ENCODE data around the gene GET3.

- TF ChIP-seq, protein P1, sequence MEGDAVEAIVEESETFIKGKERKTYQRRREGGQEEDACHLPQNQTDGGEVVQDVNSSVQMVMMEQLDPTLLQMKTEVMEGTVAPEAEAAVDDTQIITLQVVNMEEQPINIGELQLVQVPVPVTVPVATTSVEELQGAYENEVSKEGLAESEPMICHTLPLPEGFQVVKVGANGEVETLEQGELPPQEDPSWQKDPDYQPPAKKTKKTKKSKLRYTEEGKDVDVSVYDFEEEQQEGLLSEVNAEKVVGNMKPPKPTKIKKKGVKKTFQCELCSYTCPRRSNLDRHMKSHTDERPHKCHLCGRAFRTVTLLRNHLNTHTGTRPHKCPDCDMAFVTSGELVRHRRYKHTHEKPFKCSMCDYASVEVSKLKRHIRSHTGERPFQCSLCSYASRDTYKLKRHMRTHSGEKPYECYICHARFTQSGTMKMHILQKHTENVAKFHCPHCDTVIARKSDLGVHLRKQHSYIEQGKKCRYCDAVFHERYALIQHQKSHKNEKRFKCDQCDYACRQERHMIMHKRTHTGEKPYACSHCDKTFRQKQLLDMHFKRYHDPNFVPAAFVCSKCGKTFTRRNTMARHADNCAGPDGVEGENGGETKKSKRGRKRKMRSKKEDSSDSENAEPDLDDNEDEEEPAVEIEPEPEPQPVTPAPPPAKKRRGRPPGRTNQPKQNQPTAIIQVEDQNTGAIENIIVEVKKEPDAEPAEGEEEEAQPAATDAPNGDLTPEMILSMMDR (IDR thresholded peaks at IDR 0.05) = no peak
- TF ChIP-seq POLR2AphosphoS5 (IDR thresholded peaks at IDR 0.05) = no peak
These were observed 32.4 kb downstream of the GET3 start for GRCh38 chr19:12769689-12770088.
